Astrocyte (in vitro differentiated cells and primary cell): ENCODE results near the gene DGKI. TPM values are rescaled to one million over a fixed set of nuclear protein-coding genes. Genes with fewer than 3 reads are reported as not detected.
"Not testable (repeated sequence)": the region's sequence is repeated elsewhere in the genome, so short reads cannot be mapped to it uniquely, and the experiment has no call there.

Experiments used
- DNase-seq: peaks from one replicate; pipeline ENCODE4 v3.0.0-alpha.2; 2010; ENCODE audit warnings: low read depth
- FAIRE-seq: peaks from 2 replicates; lab custom pipeline; 2011; peaks lifted over from hg19 to GRCh38; lab: Jason Lieb, UNC
- H2AFZ ChIP-seq: 2 replicates; pipeline ENCODE4 v1.6.0; 2012; ENCODE audit warnings: low read depth, low read length, inconsistent platforms
- H3K27ac ChIP-seq: 2 replicates; pipeline ENCODE4 v1.5.1; 2011; ENCODE audit warnings: low read depth, low read length, inconsistent platforms
- H3K27me3 ChIP-seq: 2 replicates; pipeline ENCODE4 v1.6.0; 2011; ENCODE audit warnings: low read length, inconsistent platforms; ENCODE audit not compliant: insufficient read depth
- H3K36me3 ChIP-seq: 2 replicates; pipeline ENCODE4 v1.5.1; 2011; ENCODE audit warnings: low read length, inconsistent platforms; ENCODE audit not compliant: insufficient read depth
- H3K4me1 ChIP-seq: 2 replicates; pipeline ENCODE4 v1.5.1; 2011; ENCODE audit warnings: low read length, inconsistent platforms; ENCODE audit not compliant: insufficient read depth
- H3K4me2 ChIP-seq: 2 replicates; pipeline ENCODE4 v1.6.0; 2012; ENCODE audit warnings: low read length, inconsistent platforms
- H3K4me3 ChIP-seq: 2 replicates; pipeline ENCODE4 v1.5.1; 2011; ENCODE audit warnings: low read depth, mild to moderate bottlenecking, low read length, inconsistent platforms; ENCODE audit not compliant: insufficient read depth
- H3K79me2 ChIP-seq: 2 replicates; pipeline ENCODE4 v1.6.0; 2012; ENCODE audit warnings: mild to moderate bottlenecking, low read length, inconsistent platforms; ENCODE audit not compliant: insufficient read depth
- H3K9ac ChIP-seq: 2 replicates; pipeline ENCODE4 v1.6.0; 2012; ENCODE audit warnings: mild to moderate bottlenecking, low read length, inconsistent platforms
- H3K9me3 ChIP-seq: 2 replicates; pipeline ENCODE4 v1.5.1; 2012; ENCODE audit warnings: low read depth, mild to moderate bottlenecking, low read length, inconsistent platforms; ENCODE audit not compliant: insufficient read depth
- H4K20me1 ChIP-seq: 2 replicates; pipeline ENCODE4 v1.6.0; 2012; ENCODE audit warnings: low read length, inconsistent platforms; ENCODE audit not compliant: insufficient read depth
- H3K27ac Mint-ChIP-seq: one replicate; pipeline ENCODE4 v1.8.0; 2021; ENCODE audit warnings: mild to moderate bottlenecking, mixed read lengths; ENCODE audit not compliant: unreplicated experiment
- H3K27me3 Mint-ChIP-seq: one replicate; pipeline ENCODE4 v1.8.0; 2021; ENCODE audit warnings: low read depth, mixed read lengths; ENCODE audit not compliant: unreplicated experiment
- H3K36me3 Mint-ChIP-seq: one replicate; pipeline ENCODE4 v1.8.0; 2021; ENCODE audit warnings: low read depth, mixed read lengths; ENCODE audit not compliant: unreplicated experiment
- H3K4me1 Mint-ChIP-seq: one replicate; pipeline ENCODE4 v1.8.0; 2021; ENCODE audit warnings: low read depth, mixed read lengths; ENCODE audit not compliant: unreplicated experiment
- H3K4me3 Mint-ChIP-seq: one replicate; pipeline ENCODE4 v1.8.0; 2021; ENCODE audit warnings: mild to moderate bottlenecking, moderate library complexity, mixed read lengths; ENCODE audit not compliant: unreplicated experiment
- H3K9me3 Mint-ChIP-seq: one replicate; pipeline ENCODE4 v1.8.0; 2021; ENCODE audit warnings: mild to moderate bottlenecking, mixed read lengths; ENCODE audit not compliant: unreplicated experiment
- EZH2 ChIP-seq: IDR thresholded peaks from 2 replicates; pipeline ENCODE4 v1.6.1; 2012; ENCODE audit warnings: mild to moderate bottlenecking, low read length, inconsistent platforms; ENCODE audit not compliant: insufficient read depth
- total RNA-seq: library from RNA; stranded (reverse); gene quantifications from 2 replicates; pipeline ENCODE4 v1.2.1, GENCODE V29; 2021
- TF ChIP-seq, protein P1 (sequence below): IDR thresholded peaks from 2 replicates; pipeline ENCODE4 v1.5.1; 2011; ENCODE audit warnings: low read depth, mild to moderate bottlenecking, inconsistent platforms, low read length, moderate library complexity; ENCODE audit not compliant: insufficient read depth

The DGKI gene
- total RNA-seq, 1 donor from 2014 or later, result 6.3 TPM

DNA sequence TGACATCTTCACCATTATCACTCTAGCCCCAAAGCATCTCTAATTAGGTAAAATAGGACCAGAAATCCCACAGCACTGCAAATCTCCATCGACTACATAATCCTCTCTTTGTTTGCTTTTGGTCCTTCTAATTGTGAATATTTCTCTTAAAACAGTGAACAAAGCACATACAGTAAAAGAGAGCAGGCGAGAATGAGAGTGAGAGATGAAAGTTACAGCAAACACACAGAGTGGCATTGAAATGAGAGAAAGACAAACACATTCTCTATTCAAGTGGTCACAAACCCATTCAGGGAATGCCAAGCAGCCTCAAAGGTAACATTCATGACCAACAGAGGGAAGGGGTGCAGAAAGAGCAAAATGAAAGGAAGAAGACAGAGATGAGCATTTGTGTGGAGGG lies 393.4 kb downstream of the DGKI start:
- no peaks in the 10 kb centered on the region for H3K36me3 ChIP-seq
- H2AFZ ChIP-seq, result no peak overlapping the region
- Mint-ChIP-seq H3K4me1 (peaks cover 6% of the 10 kb centered on the region), H3K4me3 (no peak overlapping the region), H3K36me3 (no peaks in the 10 kb centered on the region), H3K27me3 (no peaks in the 10 kb centered on the region), H3K27ac (no peak overlapping the region), H3K9me3 (peaks cover 2% of the 10 kb centered on the region)
- peaks cover 4% of the 10 kb centered on the region for H3K4me1 ChIP-seq
- H3K4me2 ChIP-seq, result no peak overlapping the region
- no peaks in the 10 kb centered on the region for H4K20me1 ChIP-seq
- H3K9me3 ChIP-seq, result no peaks in the 10 kb centered on the region
- TF ChIP-seq, protein P1, sequence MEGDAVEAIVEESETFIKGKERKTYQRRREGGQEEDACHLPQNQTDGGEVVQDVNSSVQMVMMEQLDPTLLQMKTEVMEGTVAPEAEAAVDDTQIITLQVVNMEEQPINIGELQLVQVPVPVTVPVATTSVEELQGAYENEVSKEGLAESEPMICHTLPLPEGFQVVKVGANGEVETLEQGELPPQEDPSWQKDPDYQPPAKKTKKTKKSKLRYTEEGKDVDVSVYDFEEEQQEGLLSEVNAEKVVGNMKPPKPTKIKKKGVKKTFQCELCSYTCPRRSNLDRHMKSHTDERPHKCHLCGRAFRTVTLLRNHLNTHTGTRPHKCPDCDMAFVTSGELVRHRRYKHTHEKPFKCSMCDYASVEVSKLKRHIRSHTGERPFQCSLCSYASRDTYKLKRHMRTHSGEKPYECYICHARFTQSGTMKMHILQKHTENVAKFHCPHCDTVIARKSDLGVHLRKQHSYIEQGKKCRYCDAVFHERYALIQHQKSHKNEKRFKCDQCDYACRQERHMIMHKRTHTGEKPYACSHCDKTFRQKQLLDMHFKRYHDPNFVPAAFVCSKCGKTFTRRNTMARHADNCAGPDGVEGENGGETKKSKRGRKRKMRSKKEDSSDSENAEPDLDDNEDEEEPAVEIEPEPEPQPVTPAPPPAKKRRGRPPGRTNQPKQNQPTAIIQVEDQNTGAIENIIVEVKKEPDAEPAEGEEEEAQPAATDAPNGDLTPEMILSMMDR, result no peak
- no peak for TF ChIP-seq EZH2
- peak; percentile 26 for FAIRE-seq
- no peaks in the 10 kb centered on the region for H3K27me3 ChIP-seq
- H3K27ac ChIP-seq, result no peak overlapping the region
- no peak overlapping the region for H3K9ac ChIP-seq
- H3K79me2 ChIP-seq, result no peaks in the 10 kb centered on the region
- no peak for DNase-seq
- no peak overlapping the region for H3K4me3 ChIP-seq

DNA sequence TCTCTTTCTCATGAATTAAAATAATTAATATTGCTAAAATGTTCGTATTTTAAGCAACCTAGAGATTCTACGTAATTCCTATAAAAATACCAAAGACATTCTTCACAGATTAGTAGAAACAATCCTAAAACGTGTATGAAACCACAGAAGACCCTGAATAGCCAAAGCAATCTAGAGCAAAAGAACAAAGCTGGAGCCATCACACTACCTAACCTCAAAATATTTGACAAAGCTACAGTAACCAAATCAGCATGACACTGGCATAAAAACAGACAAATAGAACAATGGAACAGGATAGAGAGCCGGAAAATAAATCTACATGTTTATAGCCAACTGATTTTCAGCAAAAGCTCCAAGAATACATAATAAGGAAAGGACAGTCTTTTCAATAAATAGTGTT lies 397.8 kb downstream of the DGKI start:
- Histone ChIP-seq H3K9ac (no peak overlapping the region), H2AFZ (no peak overlapping the region), H3K36me3 (no peaks in the 10 kb centered on the region), H3K4me3 (no peak overlapping the region), H3K4me1 (no peaks in the 10 kb centered on the region), H3K9me3 (no peaks in the 10 kb centered on the region), H3K4me2 (no peak overlapping the region), H4K20me1 (no peaks in the 10 kb centered on the region), H3K79me2 (no peaks in the 10 kb centered on the region), H3K27me3 (no peaks in the 10 kb centered on the region), H3K27ac (no peak overlapping the region)
- TF ChIP-seq, protein P1, result no peak
- TF ChIP-seq EZH2, result no peak
- Mint-ChIP-seq H3K27ac (no peak overlapping the region), H3K4me3 (no peak overlapping the region), H3K4me1 (peaks cover 5% of the 10 kb centered on the region), H3K27me3 (no peaks in the 10 kb centered on the region), H3K9me3 (peaks cover 6% of the 10 kb centered on the region), H3K36me3 (no peaks in the 10 kb centered on the region)
- peak; percentile 23 for DNase-seq
- FAIRE-seq, result no peak

DNA sequence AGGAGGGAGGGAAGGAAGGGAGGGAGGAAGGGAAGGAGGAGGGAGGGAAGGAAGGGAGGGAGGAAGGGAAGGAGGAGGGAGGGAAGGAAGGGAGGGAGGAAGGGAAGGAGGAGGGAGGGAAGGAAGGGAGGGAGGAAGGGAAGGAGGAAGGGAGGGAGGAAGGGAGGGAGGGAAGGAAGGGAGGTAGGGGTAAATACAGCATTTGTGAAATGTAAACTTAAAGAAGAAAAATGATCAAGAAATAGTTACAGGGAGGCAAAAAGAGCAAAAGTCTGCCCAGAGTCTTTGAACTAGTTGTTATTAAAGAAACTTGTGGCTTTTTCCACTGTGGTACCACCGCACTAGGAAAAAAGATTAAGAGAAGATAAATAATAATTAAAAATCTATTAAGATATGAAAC lies 398.2 kb downstream of the DGKI start:
- not testable (repeated sequence) for H3K4me2 ChIP-seq, H3K4me1 ChIP-seq, H3K27me3 ChIP-seq, H3K4me3 Mint-ChIP-seq, H3K27ac Mint-ChIP-seq, H4K20me1 ChIP-seq, H3K9me3 ChIP-seq, H3K27ac ChIP-seq, H3K4me1 Mint-ChIP-seq, H3K36me3 Mint-ChIP-seq, H3K9me3 Mint-ChIP-seq, H2AFZ ChIP-seq, FAIRE-seq, H3K9ac ChIP-seq, H3K4me3 ChIP-seq, H3K79me2 ChIP-seq, DNase-seq, H3K27me3 Mint-ChIP-seq, H3K36me3 ChIP-seq
